DMS53 treated with DMSO at 0.1 percent for 48 hours (cell line): Measurements from ENCODE around the gene PKLR.

Experiments
- DNase-seq: peaks from one replicate; lab custom pipeline; 2025; ENCODE audit not compliant: unreplicated experiment; lab: John Stamatoyannopoulos, UW

PKLR gene

DNA sequence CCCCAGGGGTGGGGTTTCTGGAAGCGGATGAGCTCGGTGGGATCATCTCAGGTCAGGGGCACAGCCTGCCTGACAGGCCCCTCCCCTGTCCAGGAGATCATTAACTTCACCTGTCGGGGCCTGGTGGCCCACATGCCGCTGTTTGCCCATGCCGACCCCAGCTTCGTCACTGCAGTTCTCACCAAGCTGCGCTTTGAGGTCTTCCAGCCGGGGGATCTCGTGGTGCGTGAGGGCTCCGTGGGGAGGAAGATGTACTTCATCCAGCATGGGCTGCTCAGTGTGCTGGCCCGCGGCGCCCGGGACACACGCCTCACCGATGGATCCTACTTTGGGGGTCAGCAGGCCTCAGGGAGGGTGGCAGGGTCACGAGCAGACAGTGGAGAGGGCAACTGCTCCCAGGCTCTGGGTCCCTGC lies 15.6 kb downstream of the PKLR start:
- DNase-seq: no peak

DNA sequence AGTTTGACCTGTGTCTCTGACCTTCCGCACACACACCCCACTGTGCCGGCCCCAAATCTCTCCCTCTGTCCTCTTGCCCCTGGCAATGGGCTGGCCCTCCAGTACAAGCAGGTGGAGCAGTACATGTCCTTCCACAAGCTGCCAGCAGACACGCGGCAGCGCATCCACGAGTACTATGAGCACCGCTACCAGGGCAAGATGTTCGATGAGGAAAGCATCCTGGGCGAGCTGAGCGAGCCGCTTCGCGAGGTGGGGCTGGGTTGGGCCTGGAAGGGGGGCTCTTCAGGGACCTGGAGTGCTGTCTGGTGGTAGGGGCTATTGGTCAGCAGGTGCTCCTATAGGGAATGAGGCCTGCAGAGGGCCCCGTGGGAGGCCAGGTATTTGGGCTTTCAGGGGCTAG lies 16.2 kb downstream of the PKLR start:
- DNase-seq: no peak

DNA sequence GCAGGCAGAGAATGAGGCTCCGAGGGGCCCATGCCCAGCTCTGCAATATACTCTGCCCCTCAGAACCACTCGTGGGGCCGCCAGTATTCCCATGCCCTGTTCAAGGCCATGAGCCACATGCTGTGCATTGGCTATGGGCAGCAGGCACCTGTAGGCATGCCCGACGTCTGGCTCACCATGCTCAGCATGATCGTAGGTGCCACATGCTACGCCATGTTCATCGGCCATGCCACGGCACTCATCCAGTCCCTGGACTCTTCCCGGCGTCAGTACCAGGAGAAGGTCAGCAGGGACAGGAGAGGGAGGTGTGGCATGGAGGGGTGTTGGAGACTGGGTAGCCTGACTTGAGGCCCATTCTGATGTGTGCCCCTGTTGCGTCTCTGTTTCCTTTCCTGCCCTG lies 16.8 kb downstream of the PKLR start:
- DNase-seq: no peak

DNA sequence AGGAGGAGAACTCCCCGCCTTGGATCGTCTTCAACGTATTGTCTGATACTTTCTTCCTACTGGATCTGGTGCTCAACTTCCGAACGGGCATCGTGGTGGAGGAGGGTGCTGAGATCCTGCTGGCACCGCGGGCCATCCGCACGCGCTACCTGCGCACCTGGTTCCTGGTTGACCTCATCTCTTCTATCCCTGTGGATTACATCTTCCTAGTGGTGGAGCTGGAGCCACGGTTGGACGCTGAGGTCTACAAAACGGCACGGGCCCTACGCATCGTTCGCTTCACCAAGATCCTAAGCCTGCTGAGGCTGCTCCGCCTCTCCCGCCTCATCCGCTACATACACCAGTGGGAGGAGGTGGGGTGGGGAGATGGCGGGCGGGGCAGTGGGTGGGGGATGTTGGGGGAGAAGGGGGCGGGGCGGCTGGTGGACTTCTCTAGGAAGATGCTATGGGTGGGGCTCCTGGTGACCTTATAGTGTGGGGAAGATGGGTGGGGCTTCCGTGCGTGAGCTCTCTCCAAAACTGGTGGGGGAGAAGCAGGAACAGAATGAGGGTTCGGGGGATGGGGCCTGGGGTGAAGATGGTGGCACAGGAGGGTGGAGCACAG lies 18.6 kb downstream of the PKLR start:
- DNase-seq: no peak

DNA sequence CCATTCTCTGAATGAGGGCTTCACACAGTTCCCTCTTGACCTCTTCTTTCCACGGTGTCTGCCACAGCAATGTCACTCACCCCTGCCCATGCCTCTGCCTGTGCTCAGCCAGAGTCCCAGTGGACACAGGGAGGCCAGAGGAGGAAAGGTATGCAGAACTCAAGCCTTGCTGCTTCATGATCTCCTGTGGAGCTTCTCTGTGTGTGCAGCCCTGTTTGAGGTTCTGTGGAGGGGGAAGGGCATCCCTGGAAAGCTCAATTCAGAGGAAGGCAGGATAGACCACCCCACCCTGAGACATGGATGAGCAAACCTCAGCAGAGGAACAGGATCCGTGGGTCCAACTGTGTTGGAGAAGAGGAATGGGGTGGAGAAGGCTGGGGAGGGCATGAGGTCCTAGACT lies 22.0 kb downstream of the PKLR start:
- DNase-seq: no peak

DNA sequence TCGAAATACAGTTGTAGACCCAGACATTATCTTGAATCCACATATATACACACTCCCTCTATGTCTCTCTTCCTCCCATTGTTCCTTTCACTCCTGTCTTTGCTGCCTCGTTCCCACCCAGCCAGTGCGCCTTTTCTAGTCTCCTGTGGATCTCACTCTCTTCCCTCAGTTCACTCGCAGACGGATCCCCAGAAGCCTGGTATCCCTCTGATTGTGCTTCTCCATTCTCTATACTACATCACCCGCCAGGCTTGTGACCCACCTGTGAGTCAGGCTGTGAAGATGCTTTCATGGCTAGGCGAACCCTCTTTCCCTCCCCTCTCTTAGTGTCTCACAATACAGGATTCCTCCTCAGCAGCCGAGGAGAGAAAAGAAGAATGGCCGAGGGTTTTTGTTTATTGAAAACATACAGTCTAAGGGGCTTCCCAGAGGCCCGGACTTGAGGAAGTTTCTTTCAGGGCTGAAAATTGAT lies 22.5 kb downstream of the PKLR start:
- no peak for DNase-seq

DNA sequence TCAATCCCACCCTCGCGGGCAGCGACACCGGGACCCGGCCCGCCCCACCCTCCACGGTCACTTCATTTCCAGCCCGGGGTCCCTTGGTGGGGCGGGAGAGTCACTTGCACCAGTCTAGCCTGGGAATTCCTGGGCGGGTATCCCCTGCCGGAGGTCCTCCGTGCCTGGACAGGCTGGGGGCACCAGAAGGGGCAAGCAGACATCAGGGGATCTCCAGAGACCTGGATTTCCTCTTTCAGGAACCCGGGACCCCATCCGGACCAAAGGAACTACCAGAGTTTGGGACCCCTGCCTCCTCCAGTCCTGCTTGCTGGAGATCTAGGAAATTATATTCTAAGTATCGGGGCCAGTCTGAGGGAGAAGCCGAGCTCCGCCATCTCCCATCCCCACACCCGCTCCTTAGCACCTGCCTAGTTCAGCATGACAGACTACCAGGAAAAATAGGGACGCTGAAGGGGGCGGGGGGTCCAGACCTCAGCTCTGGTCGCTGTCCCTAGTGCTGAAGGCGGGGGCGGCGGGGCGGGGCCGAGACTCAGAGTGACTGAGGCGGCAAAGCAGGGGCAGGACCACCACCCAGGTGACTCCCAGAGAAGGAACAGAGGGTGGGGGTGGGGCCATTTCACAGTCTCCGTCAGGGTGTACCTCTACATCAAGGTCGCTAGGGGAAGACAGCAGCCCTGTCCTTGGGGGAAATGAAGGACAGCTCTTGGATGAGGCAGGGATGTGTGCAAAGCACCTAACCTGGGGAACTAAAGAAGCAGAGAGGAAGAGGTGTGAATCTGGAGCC lies 23.1 kb downstream of the PKLR start:
- DNase-seq: peak; percentile 33

DNA sequence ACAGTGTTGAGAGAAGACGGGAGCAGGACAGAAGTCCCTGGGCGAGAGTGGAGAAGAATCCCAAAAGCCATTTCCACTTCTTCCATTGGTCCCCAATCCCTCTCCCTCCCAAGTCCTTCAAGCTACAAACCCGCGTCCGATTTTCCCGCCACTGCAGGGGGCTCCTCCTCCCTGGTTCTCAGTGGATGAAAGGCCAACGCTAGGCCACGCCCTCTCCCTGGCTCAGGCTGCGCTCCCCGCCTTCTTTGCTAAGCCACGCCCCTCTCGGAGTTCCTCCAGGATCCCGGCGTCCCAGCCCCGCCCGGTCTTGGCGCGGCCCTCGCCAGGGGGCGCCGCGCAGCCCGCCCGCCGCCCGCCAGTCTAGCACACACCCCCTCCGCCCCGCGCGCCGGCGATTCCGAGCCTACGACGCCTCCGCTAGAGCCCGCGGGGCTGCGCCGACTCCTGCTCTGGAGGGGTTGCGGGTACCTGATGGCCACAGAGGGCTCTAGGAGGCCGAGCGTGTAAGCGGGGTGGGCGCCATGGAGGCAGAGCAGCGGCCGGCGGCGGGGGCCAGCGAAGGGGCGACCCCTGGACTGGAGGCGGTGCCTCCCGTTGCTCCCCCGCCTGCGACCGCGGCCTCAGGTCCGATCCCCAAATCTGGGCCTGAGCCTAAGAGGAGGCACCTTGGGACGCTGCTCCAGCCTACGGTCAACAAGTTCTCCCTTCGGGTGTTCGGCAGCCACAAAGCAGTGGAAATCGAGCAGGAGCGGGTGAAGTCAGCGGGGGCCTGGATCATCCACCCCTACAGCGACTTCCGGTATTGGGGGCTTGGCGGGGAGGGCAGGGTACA lies 24.0 kb downstream of the PKLR start, which contains the start of gene HCN3:
Gene HCN3, plus strand, starts transcription at position 394 of the 832 bp plus-strand sequence. Its CDS starts 128 bp downstream, at position 522.
- peak; percentile 89 for DNase-seq

DNA sequence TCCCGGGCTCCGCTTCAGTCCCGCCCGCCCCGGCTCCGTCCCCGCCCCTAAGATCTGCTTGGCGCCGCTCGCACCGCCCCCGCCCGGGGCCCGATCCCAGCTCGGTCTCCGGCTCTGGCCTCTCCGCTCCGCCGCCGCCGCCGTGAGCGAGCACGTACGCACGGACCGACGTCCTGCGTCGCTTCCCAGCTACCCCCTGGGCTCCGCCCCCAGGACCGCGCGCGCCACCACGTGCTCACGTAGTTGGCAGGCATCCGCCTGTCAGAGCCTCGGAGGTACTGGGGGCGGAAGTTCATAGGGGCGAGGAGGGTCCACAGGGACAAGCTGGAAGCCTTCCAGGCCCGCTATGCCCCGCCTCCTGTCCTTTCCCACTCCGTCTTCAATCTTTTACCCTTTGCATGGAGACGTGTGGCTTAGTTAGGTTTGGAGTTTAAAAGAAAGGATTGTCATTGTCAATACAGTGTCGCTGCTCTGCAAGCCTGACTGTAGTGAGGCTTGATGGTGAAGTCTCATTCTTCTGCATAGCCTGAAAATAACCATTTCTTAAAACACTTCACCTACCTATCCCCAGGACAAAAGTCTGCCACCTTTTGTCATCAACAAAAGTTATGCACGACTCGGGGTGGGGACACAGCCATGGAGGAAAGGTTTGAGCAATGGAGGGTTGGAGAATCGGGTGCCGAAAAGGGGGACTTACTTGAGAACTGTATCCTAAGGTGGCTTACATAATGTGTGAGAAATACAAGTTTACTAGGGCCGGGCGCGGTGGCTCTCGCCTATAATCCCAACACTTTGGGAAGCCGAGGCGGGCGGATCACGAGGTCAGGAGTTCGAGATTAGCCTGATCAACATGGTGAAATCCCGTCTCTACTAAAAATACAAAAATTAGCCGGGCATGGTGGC lies 27.6 kb downstream of the PKLR start, which contains the start of gene CLK2:
Gene CLK2, minus strand, starts transcription at position 162 of the 903 bp plus-strand sequence. CDS start 2,527 bp downstream, outside the sequence.
- DNase-seq: peak; percentile 93

DNA sequence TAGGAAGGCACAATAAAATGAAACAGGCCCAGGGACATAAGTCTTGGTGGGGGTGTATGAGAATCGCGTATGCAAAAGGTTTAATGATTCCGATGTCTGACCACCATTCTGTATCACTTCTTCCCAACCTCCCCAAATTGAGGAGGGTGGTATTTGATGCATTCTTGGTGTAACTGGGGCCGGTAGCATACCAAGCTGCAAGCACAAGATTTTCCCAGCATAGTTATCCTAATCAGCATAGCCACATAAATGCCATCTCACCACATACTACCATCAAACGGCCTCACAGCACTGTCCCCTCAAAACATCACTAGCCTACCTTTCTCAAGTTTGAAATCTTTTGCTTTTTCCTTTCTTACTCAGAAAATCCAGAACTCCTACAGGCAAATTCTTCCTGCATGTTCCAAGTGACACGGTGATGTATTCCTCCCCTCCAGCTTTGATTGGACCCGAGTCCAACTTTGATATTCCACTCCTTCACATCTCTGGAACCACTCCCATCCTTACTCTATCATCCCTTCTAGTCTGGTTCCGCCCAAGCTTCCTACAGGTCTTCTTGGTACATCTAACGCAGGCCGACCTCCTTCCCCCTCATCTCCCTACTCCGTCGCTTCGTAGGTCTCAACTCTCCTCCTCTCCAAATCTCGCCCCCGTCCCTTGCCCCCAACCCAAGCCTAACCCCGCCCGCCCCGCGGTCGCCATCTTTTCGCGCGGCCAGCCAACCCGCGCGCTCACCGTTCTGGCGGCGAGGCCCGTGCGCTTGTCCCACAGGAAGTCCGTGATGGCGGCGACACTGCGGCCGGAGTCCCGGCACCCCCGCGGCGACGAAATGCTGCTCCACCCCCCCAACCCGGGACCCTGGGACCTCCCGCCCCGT lies 28.5 kb downstream of the PKLR start:
- DNase-seq: no peak

DNA sequence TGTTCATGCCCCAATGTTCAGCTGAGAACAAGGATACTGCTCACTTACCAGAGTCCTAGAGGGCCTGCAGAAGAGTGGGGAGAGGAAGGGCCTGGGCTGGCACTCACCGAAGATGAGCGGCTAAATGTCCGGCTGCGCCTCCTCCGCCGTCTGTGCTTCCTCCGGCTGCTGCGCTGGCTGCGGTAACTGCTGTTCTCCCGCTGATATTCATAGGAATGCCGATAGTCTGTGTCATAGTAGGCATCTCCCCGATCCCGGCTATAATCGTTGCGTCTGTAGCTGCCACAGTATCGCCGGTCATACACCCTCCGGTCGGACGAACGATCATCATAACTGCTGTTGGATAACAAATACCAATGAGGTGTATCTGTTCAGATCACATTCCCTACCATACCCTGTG lies 31.9 kb downstream of the PKLR start:
- DNase-seq: no peak

DNA sequence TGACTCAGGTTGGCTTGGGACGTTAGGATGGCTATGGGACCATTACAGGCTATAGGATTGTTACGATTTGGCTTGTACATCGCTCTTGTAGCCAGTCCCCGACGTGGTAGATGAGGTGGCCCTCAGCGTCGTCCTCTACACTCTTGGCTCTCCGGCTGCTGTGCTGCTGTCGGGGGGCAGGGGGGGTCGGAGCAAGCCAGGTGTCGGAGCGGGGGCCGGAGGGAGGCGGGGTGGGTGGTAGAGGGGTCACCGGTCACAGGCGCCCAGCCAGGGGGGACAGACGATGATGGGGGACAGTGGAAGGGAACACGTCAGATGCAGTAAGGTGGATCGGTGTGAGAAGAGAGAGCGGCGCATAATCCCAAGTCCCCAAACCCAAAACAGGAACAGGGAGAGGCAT lies 32.6 kb downstream of the PKLR start:
- DNase-seq: no peak

DNA sequence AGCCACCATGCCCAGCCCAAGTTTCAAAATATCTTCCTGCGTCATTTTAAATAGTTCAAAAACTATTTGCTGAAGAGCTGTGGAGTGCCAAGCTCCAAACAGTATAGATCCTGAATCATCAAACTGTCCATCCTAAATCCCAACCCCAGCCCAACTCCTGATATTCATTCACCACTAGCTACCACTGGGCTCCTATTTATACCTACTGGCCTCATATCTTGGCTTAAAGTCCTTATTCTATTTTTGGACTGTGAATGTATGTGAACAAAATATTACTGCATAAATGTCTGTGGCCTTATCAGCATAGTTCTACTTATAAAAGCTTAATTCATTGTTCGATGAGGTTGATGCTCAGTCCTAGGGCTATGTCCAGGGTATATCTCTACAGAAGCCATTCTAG lies 33.9 kb downstream of the PKLR start:
- no peak for DNase-seq

DNA sequence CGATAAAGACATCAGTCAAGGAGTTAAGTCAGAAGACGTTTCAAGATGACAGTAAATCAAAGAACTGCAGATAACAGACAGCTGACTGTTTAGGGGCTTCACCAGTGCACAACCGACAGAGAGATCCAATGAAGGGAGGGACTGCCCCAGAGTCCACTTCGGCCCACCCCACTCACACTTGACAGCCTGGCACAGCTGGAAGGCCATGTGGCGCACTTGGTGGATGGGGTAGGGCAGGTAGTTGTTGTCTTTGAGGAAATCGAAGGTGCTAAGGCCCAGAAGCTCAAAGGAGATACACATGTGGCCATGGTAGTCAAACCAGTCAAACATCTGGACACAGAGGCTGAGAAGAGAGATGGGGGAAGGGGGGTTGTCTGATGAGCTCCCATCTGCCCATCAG lies 34.7 kb downstream of the PKLR start:
- no peak for DNase-seq

DNA sequence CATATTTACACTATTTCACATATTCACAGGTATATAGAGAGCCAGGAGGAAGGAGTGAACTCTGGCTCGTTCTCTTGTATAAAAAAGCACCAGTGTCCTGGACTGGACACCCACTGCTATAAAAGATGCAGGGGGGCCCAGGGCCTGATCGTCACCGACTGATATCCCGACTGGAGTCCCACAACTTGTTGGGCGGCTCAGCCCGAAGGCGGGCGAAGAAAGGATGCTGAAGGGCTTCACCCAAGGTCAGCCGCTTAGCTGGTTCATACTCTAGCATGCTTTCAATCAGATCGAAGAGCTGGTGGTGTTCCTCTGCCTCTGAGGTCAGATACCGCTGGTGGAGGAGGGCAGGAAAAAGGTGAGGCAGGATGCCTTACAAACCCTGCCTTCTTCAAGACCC lies 38.2 kb downstream of the PKLR start:
- no peak for DNase-seq

DNA sequence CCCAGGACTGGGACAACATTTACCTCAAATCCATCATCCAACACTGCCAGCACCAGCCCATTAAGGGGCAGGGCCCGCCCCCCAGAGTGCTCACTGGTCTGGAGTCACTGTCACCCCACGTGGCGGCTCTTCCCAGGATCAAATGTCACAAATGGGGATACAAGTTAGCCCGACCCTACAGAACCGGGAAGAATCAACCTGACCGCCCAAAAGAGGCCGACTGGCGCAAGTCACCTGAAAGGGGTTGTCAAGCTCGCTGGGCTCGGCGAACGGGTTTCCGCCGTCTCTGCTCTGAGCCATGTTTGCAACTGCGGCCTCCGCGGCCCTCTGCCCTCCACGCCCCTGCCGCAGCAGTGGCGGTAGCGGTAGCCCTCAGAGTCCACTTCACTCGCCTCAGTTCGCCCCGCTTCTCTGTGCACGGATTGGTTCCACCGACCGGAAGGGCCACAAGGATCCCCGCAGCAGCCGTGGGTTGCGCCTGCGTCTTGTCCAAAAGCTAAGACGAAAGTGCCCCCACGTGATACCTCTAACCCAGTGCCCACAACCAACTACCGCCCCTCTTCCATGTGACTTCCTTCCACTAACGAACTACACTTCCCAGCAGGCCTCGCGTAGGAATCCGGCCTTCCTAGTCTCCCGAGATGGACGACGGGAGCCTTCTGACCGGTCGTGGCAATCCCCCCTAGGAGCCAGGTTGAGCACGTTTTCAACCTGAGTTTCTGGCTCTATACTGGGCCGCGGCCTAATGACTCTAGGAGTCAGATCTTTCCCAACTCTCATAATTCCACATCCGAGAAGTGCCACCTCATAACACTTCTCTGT lies 39.2 kb downstream of the PKLR start, which contains the start of gene SCAMP3:
Gene SCAMP3, minus strand, starts transcription at position 509 of the 822 bp plus-strand sequence. Its CDS starts 209 bp downstream, at position 300.
- peak; percentile 96 for DNase-seq

DNA sequence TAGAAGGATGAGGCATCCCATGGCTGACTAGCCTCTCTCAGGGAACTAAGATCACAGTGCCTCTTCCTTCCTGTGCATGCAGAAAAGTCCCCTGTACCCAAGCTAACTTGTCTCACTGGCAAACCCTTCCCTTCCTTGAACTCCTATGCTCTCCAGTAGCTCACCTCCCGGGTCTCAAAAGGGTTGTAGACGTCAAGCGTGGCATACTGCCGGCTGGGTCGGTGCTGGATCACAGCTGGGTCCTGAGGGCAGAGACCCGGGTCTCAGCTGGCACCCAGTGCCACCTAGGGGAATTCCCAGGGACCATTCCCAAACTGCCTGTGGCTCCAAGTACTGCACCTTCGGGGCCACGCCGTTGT lies 39.8 kb downstream of the PKLR start:
- DNase-seq: no peak

DNA sequence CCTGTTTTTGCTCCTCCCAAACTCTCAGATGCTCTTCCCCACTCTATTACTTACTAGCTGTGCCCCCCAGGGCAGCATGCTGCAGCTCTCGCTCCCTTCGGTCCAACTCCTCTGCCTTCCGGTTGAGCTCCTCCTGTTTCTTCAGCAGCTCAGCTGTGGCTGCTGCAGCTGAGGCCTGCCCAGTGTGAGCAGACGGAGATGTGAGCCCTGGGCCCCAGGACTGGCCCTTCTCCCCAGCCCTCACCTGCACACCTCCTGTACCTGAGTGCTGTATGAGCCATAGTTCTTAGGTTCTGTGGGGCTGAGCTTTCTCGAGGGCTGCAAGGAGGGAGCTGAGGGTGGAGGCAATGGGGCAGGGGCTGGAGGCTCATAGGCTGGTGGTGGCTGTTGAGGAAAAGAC lies 41.0 kb downstream of the PKLR start:
- no peak for DNase-seq
